Chondrocyte (in vitro differentiated cells): ENCODE measurements around the gene CNEP1R1. TPM values are rescaled to one million over a fixed set of nuclear protein-coding genes. Genes with fewer than 3 reads are reported as not detected.

Experiments
- DNase-seq: peaks from one replicate; pipeline ENCODE4 v3.0.0; 2021; ENCODE audit warnings: mixed read lengths, low spot score
- H3K27ac Mint-ChIP-seq: one replicate; pipeline ENCODE4 v1.8.0; 2021; ENCODE audit warnings: mild to moderate bottlenecking, moderate library complexity, mixed read lengths; ENCODE audit not compliant: unreplicated experiment
- H3K27me3 Mint-ChIP-seq: 2 replicates; pipeline ENCODE4 v1.8.0; 2021; ENCODE audit warnings: low read depth, mixed read lengths
- H3K36me3 Mint-ChIP-seq: 2 replicates; pipeline ENCODE4 v1.8.0; 2021; ENCODE audit warnings: low read depth, mixed read lengths
- H3K4me1 Mint-ChIP-seq: 2 replicates; pipeline ENCODE4 v1.8.0; 2021; ENCODE audit warnings: low read depth, mild to moderate bottlenecking, mixed read lengths
- H3K4me3 Mint-ChIP-seq: one replicate; pipeline ENCODE4 v1.8.0; 2021; ENCODE audit warnings: mild to moderate bottlenecking, moderate library complexity, mixed read lengths; ENCODE audit not compliant: unreplicated experiment
- H3K9me3 Mint-ChIP-seq: 2 replicates; pipeline ENCODE4 v1.8.0; 2021; ENCODE audit warnings: low read depth, mixed read lengths
- total RNA-seq: library from RNA; stranded (reverse); gene quantifications from 3 replicates; pipeline ENCODE4 v1.2.1, GENCODE V29; 2021
- TF ChIP-seq, protein P1 (sequence below): fragments of 200-600 bp; sonication (generic); IDR thresholded peaks from 2 replicates; pipeline ENCODE4 v1.5.0; 2021; ENCODE audit warnings: antibody characterized with exemption, mild to moderate bottlenecking, moderate library complexity

The CNEP1R1 gene
- total RNA-seq, 1 donor from 2014 or later, result 25.7 TPM

DNA sequence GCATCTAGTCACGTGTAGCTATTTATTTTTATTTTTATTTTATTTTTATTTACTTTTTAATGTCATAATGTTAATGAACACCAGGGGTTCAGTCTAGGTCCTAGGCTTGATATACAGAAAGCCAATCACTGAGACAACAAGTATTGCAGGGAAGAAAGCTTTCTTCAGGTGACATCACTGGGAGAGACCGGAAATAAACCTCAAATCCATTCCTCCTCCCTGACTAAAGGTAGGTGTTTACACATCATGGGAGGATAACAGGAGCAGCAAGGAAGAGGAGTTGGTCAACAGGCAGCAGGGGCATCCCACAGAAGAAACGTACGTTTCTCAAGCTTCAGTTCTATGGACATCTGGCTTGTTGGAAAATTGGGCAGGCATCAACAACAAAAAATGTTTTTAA lies 31.2 kb downstream of the CNEP1R1 start:
- Mint-ChIP-seq H3K4me3 (no peak overlapping the region), H3K27ac (no peak overlapping the region), H3K9me3 (no peaks in the 10 kb centered on the region), H3K4me1 (no peaks in the 10 kb centered on the region), H3K27me3 (peaks cover 4% of the 10 kb centered on the region), H3K36me3 (no peaks in the 10 kb centered on the region)
- TF ChIP-seq, protein P1, sequence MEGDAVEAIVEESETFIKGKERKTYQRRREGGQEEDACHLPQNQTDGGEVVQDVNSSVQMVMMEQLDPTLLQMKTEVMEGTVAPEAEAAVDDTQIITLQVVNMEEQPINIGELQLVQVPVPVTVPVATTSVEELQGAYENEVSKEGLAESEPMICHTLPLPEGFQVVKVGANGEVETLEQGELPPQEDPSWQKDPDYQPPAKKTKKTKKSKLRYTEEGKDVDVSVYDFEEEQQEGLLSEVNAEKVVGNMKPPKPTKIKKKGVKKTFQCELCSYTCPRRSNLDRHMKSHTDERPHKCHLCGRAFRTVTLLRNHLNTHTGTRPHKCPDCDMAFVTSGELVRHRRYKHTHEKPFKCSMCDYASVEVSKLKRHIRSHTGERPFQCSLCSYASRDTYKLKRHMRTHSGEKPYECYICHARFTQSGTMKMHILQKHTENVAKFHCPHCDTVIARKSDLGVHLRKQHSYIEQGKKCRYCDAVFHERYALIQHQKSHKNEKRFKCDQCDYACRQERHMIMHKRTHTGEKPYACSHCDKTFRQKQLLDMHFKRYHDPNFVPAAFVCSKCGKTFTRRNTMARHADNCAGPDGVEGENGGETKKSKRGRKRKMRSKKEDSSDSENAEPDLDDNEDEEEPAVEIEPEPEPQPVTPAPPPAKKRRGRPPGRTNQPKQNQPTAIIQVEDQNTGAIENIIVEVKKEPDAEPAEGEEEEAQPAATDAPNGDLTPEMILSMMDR, result no peak
- no peak for DNase-seq

DNA sequence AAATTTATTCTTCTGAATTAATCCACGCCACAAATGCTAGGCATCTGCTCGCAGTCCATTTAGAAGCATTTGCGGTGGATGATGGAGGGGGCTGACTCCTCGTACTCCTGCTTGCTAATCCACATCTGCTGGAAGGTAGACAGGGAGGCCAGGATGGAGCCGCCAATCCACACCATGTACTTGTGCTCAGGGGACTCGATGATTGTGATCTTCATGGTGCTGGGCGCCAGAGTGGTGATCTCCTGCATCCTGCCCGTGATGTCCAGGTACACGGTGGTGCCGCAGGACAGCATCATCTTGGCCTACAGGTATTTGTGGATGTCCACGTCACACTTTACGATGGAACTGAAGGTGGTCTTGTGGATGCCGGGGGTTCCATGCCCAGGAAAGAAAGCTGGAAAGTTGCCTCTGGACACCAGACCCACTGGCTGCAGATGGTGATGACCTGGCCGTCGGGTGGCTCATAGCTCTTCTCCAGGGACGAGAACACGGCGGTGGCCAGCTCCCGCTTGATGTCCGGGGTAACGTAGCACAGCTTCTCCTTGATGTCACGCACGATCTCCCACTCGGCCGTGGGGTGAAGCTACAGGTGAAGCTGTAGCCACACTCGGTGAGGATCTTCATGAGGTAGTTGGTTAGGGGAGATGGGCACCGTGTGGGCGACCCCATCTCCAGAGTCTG lies 33.2 kb downstream of the CNEP1R1 start:
- H3K27me3 Mint-ChIP-seq, result no peaks in the 10 kb centered on the region
- no peaks in the 10 kb centered on the region for H3K9me3 Mint-ChIP-seq
- TF ChIP-seq, protein P1, result no peak
- H3K27ac Mint-ChIP-seq, result no peak overlapping the region
- no peak overlapping the region for H3K4me3 Mint-ChIP-seq
- H3K4me1 Mint-ChIP-seq, result no peaks in the 10 kb centered on the region
- no peaks in the 10 kb centered on the region for H3K36me3 Mint-ChIP-seq
- peak; percentile 56 for DNase-seq

DNA sequence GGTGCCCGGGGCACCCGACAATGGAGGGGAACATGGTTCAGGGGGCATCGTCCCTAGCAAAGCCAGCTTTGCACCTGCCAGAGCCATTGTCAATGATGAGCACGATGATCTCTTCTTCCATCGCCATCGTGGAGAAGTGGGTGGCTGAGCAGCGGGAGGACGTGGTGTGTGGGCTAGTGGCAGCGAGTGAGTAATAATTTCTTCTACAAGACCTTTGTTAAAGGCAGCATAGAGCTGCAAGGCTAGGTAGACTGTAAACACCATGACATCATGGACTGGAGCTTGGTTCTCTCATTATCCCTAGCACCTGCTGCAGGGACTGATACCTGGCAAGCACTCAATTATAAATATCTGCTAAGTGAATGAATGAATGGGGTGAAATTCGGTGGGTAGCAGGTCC lies 34.1 kb downstream of the CNEP1R1 start:
- Mint-ChIP-seq H3K9me3 (no peaks in the 10 kb centered on the region), H3K27me3 (no peaks in the 10 kb centered on the region), H3K36me3 (no peaks in the 10 kb centered on the region), H3K27ac (no peak overlapping the region), H3K4me1 (no peaks in the 10 kb centered on the region), H3K4me3 (no peak overlapping the region)
- no peak for DNase-seq
- TF ChIP-seq, protein P1, result no peak

- Mint-ChIP-seq H3K27ac (no peak overlapping the region), H3K27me3 (no peaks in the 10 kb centered on the region), H3K4me3 (no peak overlapping the region), H3K4me1 (no peaks in the 10 kb centered on the region), H3K36me3 (no peaks in the 10 kb centered on the region), H3K9me3 (no peaks in the 10 kb centered on the region)
- TF ChIP-seq, protein P1, result no peak
- DNase-seq, result no peak
These were observed 34.6 kb downstream of the CNEP1R1 start for GRCh38 chr16:50059669-50060068.

DNA sequence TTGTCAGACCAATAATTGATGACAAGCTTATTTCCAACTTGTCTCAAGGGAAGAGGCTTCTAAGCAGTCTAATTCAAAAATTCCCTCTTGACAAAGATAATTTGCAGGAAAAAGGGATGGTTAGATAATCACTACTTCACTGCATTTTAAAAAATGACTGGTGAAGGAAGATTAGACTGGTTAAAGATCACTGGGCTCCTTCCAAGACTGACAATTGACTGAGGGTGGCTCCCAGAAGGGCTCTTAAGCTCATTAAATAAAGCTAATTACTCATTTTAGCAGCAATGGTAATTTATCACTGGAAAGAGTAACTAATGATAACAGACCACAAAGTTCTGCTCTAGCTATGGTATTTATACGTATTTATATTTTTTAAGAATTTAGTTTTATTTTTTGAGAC lies 36.3 kb downstream of the CNEP1R1 start:
- H3K4me3 Mint-ChIP-seq, result no peak overlapping the region
- TF ChIP-seq, protein P1, result no peak
- no peak overlapping the region for H3K27ac Mint-ChIP-seq
- no peak for DNase-seq
- no peaks in the 10 kb centered on the region for H3K27me3 Mint-ChIP-seq
- H3K36me3 Mint-ChIP-seq, result no peaks in the 10 kb centered on the region
- H3K9me3 Mint-ChIP-seq, result no peaks in the 10 kb centered on the region
- H3K4me1 Mint-ChIP-seq, result peaks cover 3% of the 10 kb centered on the region
